HG02973 (cell line): Measurements from ENCODE around the gene TRAF3IP3.

ENCODE experiments used
- ATAC-seq: cut with Tn5 transposase; IDR thresholded peaks from one replicate; pipeline ENCODE4 v1.9.1; 2021; ENCODE audit warnings: moderate library complexity; ENCODE audit not compliant: unreplicated experiment

Gene TRAF3IP3

GRCh38 chr1:209737118-209737505 lies 18.7 kb upstream of the TRAF3IP3 start:
- ATAC-seq: no peak

GRCh38 chr1:209738270-209738669 lies 17.6 kb upstream of the TRAF3IP3 start:
- ATAC-seq: no peak

GRCh38 chr1:209741193-209741592 lies 14.7 kb upstream of the TRAF3IP3 start:
- ATAC-seq: no peak

- ATAC-seq: no peak
These were observed 14.0 kb upstream of the TRAF3IP3 start for GRCh38 chr1:209741889-209742288.

- ATAC-seq: no peak
These were observed 13.3 kb upstream of the TRAF3IP3 start for GRCh38 chr1:209742409-209743144.

GRCh38 chr1:209743145-209743482 lies 12.7 kb upstream of the TRAF3IP3 start:
- ATAC-seq: no peak

GRCh38 chr1:209746451-209747165 lies 9.2 kb upstream of the TRAF3IP3 start:
- no peak for ATAC-seq

GRCh38 chr1:209747580-209748262 lies 8.1 kb upstream of the TRAF3IP3 start:
- peak; percentile 58 for ATAC-seq

- no peak for ATAC-seq
These were observed 7.2 kb upstream of the TRAF3IP3 start for GRCh38 chr1:209748620-209749019.

GRCh38 chr1:209749205-209749604 lies 6.6 kb upstream of the TRAF3IP3 start:
- no peak for ATAC-seq

GRCh38 chr1:209749670-209750323 lies 6.1 kb upstream of the TRAF3IP3 start:
- ATAC-seq: no peak

GRCh38 chr1:209751627-209752231 lies 4.1 kb upstream of the TRAF3IP3 start:
- ATAC-seq: peak; percentile 49

GRCh38 chr1:209752890-209753289 lies 3.0 kb upstream of the TRAF3IP3 start:
- ATAC-seq: no peak

GRCh38 chr1:209755256-209755655 lies 597 bp upstream of the TRAF3IP3 start:
- ATAC-seq: no peak

- peak; percentile 30 for ATAC-seq
These were observed 977 bp downstream of the TRAF3IP3 start for GRCh38 chr1:209756615-209757445.

- no peak for ATAC-seq
These were observed 2.5 kb downstream of the TRAF3IP3 start for GRCh38 chr1:209758400-209758799.

GRCh38 chr1:209759829-209760359 lies 4.0 kb downstream of the TRAF3IP3 start:
- no peak for ATAC-seq

GRCh38 chr1:209761011-209761635 lies 5.3 kb downstream of the TRAF3IP3 start:
- ATAC-seq: no peak

- ATAC-seq: no peak
These were observed 10.2 kb downstream of the TRAF3IP3 start for GRCh38 chr1:209766051-209766450.
